ENCODE results near the gene DFFB.

DFFB gene

DNA sequence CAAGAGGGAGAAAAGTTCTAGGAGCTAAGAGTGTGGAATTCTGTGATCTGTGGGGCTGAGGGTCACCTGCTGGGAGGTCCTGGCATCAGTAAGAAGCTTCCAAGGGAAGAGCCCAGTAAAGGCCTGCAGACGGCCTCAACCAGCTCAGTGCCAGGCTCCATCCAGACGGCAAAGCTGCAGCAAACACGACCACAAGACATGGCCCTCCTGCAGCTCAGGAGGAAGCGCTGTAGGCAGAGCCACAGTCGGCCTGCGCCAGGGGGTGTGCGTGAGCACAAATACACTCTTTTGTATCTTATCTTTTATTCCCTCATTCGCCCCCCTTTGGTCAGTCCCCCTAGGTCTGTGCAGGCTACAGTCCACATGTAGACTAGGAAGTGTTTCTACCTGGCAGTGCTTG is 29.4 kb downstream of the DFFB start:
- no peak for DNase-seq (ENCODE audit: low spot score)
- H3K4me3 ChIP-seq = no peak overlapping the region
- TF ChIP-seq, protein P1, sequence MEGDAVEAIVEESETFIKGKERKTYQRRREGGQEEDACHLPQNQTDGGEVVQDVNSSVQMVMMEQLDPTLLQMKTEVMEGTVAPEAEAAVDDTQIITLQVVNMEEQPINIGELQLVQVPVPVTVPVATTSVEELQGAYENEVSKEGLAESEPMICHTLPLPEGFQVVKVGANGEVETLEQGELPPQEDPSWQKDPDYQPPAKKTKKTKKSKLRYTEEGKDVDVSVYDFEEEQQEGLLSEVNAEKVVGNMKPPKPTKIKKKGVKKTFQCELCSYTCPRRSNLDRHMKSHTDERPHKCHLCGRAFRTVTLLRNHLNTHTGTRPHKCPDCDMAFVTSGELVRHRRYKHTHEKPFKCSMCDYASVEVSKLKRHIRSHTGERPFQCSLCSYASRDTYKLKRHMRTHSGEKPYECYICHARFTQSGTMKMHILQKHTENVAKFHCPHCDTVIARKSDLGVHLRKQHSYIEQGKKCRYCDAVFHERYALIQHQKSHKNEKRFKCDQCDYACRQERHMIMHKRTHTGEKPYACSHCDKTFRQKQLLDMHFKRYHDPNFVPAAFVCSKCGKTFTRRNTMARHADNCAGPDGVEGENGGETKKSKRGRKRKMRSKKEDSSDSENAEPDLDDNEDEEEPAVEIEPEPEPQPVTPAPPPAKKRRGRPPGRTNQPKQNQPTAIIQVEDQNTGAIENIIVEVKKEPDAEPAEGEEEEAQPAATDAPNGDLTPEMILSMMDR (IDR thresholded peaks at IDR 0.05) = no peak
- H3K27ac ChIP-seq = no peak overlapping the region

DNA sequence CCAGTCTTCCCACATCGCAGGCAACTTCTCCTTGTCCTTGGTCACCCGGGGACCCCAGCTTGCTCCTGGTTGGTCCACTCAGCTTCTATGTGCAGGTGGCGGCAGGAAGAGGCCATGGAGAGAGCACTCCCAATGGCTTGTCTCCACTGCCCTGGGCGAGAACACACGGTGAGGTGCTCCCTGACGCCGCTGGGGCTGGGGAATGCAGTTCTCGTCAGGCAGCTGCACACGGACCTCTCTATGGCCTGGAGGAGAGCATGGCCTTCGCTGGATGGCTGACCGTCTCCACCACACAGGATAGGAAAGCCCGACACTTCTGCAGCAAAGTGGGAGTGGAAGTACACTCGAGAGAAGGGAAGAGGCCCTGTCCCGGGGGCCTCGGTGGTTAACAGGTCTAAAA is 31.0 kb downstream of the DFFB start:
- TF ChIP-seq, protein P1 (IDR thresholded peaks at IDR 0.05) = no peak
- no peak for DNase-seq (ENCODE audit: low spot score)
- no peak overlapping the region for H3K4me3 ChIP-seq
- no peak overlapping the region for H3K27ac ChIP-seq

DNA sequence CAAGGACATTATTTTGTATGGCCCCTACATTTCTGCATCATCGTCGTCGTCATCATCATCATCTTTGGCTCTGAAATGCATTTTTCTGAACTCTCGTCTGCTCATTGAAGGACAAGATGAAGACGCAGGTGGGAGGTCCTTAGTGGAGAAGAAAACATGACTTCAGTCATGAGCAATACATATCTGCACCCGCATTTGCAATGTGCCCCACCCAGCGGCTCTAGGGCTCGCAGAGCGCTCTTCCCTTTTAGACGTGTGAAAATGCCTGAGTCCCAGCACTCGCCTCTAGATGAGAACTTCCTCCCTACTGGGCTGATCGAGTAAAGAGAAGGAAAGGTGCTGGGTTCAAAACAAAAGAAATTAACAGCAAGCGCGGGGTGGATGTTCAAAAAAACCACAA is 32.7 kb downstream of the DFFB start:
- H3K4me3 ChIP-seq = no peak overlapping the region
- TF ChIP-seq, protein P1 (IDR thresholded peaks at IDR 0.05) = no peak
- no peak for DNase-seq (ENCODE audit: low spot score)
- no peak overlapping the region for H3K27ac ChIP-seq

DNA sequence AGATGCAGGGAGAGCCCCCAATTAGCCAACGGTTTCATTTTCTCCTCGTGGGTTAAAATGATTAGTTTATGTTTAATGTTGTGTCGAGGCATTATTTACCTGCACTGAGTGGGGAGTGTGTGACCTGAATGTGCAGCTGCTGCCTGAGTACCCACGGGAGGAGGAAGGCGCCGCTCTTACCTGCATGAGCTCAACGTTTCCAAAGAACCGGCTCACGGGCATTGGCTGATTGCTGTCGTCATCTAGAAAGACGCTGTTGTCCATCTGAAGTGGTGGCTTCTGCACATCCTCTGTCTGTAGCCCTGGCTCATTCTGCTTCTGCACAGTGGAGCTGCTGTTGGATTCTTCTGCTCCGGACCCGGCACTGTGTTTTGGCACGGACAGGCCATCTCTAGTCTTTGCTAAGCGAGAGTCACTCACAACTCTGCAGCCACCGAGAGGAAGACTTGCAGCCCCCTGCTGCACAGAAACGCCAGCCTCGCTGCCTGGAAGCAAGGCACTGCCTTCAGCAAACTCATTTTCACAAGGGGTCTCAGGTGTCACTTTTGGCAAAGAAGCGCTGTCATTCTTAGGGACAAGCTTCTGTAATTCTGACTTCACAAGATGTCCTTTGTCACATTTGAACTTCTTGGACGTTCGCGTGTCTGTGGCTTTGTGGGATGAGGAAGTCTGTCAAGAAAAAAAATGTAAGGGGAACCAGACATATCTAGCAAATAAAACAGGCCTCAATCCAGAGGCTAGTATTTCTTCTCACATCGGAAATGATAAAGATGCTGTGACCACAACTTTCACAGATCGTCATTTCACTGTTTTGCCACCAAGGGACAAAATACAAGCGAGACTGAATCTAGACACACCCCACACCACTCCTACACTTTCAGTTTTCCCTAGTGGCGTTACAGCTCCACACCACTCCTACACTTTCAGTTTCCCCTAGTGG is 33.4 kb downstream of the DFFB start:
- TF ChIP-seq, protein P1 (IDR thresholded peaks at IDR 0.05) = no peak
- no peak for DNase-seq (ENCODE audit: low spot score)
- H3K27ac ChIP-seq = no peak overlapping the region
- H3K4me3 ChIP-seq = no peak overlapping the region

DNA sequence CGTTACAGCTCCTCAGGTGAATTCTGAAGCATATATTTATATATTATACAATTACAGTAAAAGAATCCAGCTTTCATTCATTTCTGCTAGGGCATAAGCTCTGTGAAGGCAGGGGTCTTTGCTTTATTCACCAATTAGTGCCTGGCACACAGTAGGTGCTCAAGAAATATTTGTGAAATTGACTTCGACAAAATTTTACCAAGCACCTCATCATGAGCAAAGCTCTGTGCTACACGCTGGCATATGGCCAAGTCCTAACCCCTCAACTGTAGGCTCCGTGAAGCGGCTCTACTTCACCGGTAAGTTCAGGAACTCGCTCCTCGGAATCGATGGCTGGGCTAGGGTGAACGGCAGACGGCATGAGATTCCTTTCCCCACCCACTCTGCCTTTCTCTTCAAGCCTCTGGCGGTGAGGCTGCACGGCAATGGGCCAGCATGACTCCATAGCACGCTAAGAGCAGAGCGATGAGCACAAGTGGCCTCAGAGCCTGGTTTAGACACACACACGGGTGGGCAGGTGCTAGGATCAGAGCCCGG is 34.1 kb downstream of the DFFB start:
- no peak for DNase-seq (ENCODE audit: low spot score)
- TF ChIP-seq, protein P1 (IDR thresholded peaks at IDR 0.05) = no peak
- Histone ChIP-seq H3K4me3 (no peak overlapping the region), H3K27ac (no peak overlapping the region)

DNA sequence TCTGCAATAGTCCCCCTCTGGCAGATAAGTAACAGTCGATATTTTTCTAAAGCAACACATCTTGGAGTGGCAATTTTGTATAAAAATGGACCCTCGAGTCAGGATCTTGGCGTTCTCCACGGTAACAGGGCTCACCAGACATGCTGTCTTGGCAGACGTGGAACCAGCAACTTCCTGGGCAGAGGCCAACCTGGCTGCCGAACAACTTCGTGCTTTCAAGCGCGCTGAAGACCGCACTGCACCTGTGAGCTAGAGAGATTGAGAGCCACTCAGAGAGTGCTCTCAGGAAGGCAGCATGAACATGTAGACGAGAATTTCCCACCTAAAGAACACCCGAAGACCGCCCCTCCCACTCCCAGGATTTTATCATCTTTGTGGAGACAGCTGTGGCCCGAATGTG is 35.5 kb downstream of the DFFB start:
- TF ChIP-seq, protein P1 (IDR thresholded peaks at IDR 0.05) = no peak
- no peak for DNase-seq (ENCODE audit: low spot score)
- Histone ChIP-seq H3K4me3 (no peak overlapping the region), H3K27ac (no peak overlapping the region)

DNA sequence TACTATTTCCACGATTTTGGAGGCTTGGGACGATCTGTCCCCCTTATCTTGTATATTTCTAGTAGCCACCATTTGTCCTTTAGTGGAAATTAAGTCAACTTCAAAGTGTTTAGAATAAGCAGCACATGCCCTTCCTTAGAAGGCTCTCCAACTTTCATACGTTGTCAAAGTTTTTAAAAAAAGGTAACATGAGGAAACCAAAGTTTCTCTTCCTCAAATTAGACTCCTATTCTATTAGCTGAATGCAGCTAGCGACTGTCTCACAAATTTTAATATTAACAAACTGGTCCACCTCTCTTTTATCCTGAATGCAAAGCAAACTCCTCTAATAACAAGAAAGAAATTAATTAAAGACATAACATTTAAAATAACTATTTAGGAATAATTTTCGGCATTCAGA is 35.9 kb downstream of the DFFB start:
- H3K27ac ChIP-seq = no peak overlapping the region
- no peak overlapping the region for H3K4me3 ChIP-seq
- DNase-seq (ENCODE audit: low spot score) = no peak

More for the DNA sequence above, 35.9 kb downstream of the DFFB start:
- TF ChIP-seq, protein P1 (IDR thresholded peaks at IDR 0.05) = no peak
